Progenitor cell of endocrine pancreas (in vitro differentiated cells): ENCODE results near the gene MRI1. TPM values are rescaled to one million over a fixed set of nuclear protein-coding genes. Genes with fewer than 3 reads are reported as not detected.
A peak's percentile ranks its signal among the peaks of the same experiment; 100 is the strongest.

Source experiments
- DNase-seq: peaks from one replicate; pipeline ENCODE4 v3.0.0; 2021; ENCODE audit warnings: low spot score; ENCODE audit not compliant: unreplicated experiment
- H3K27ac Mint-ChIP-seq: 2 replicates; pipeline ENCODE4 v1.8.0; 2021; ENCODE audit warnings: mild to moderate bottlenecking, moderate library complexity, mixed read lengths
- H3K27me3 Mint-ChIP-seq: 2 replicates; pipeline ENCODE4 v1.8.0; 2021; ENCODE audit warnings: mixed read lengths
- H3K36me3 Mint-ChIP-seq: 2 replicates; pipeline ENCODE4 v1.8.0; 2022; ENCODE audit warnings: mixed read lengths; ENCODE audit not compliant: insufficient read depth
- H3K4me1 Mint-ChIP-seq: 2 replicates; pipeline ENCODE4 v1.8.0; 2021; ENCODE audit warnings: low read depth, mixed read lengths
- H3K4me3 Mint-ChIP-seq: 2 replicates; pipeline ENCODE4 v1.8.0; 2021; ENCODE audit warnings: low read depth, mild to moderate bottlenecking, moderate library complexity, mixed read lengths
- H3K9me3 Mint-ChIP-seq: 2 replicates; pipeline ENCODE4 v1.8.0; 2021; ENCODE audit warnings: low read depth, mixed read lengths
- CTCF ChIP-seq: fragments of 200-600 bp; sonication (generic); IDR thresholded peaks from one replicate; pipeline ENCODE4 v1.5.0; 2021; ENCODE audit warnings: antibody characterized with exemption, mild to moderate bottlenecking; ENCODE audit not compliant: unreplicated experiment
- total RNA-seq: library from RNA; stranded (reverse); gene quantifications from 2 replicates; pipeline ENCODE4 v1.2.1, GENCODE V29; 2021

Gene MRI1
- total RNA-seq, 1 donor from 2014 or later, result 23.0 TPM

GRCh38 chr19:13765395-13766094 lies 1.2 kb downstream of the MRI1 start:
- no peak for DNase-seq
- Mint-ChIP-seq H3K4me1 (peaks cover 6% of the 10 kb centered on the region), H3K9me3 (no peaks in the 10 kb centered on the region), H3K4me3 (peak overlapping the region; percentile 77), H3K27ac (peak overlapping the region; percentile 11), H3K36me3 (peaks cover 7% of the 10 kb centered on the region), H3K27me3 (no peaks in the 10 kb centered on the region)
- TF ChIP-seq CTCF, result no peak

GRCh38 chr19:13766095-13766481 lies 1.8 kb downstream of the MRI1 start:
- H3K27me3 Mint-ChIP-seq, result no peaks in the 10 kb centered on the region
- H3K36me3 Mint-ChIP-seq, result peaks cover 7% of the 10 kb centered on the region
- H3K9me3 Mint-ChIP-seq, result no peaks in the 10 kb centered on the region
- H3K4me3 Mint-ChIP-seq, result peak overlapping the region; percentile 77
- no peak for DNase-seq
- peaks cover 6% of the 10 kb centered on the region for H3K4me1 Mint-ChIP-seq
- TF ChIP-seq CTCF, result no peak
- H3K27ac Mint-ChIP-seq, result no peak overlapping the region

GRCh38 chr19:13768510-13768909 lies 4.2 kb downstream of the MRI1 start:
- TF ChIP-seq CTCF, result no peak
- H3K9me3 Mint-ChIP-seq, result no peaks in the 10 kb centered on the region
- peaks cover 4% of the 10 kb centered on the region for H3K36me3 Mint-ChIP-seq
- H3K27me3 Mint-ChIP-seq, result no peaks in the 10 kb centered on the region
- peaks cover 6% of the 10 kb centered on the region for H3K4me1 Mint-ChIP-seq
- DNase-seq, result no peak
- no peak overlapping the region for H3K27ac Mint-ChIP-seq
- H3K4me3 Mint-ChIP-seq, result no peak overlapping the region

- peaks cover 4% of the 10 kb centered on the region for H3K36me3 Mint-ChIP-seq
- H3K4me3 Mint-ChIP-seq, result no peak overlapping the region
- no peak for DNase-seq
- H3K27ac Mint-ChIP-seq, result no peak overlapping the region
- H3K27me3 Mint-ChIP-seq, result no peaks in the 10 kb centered on the region
- H3K9me3 Mint-ChIP-seq, result no peaks in the 10 kb centered on the region
- H3K4me1 Mint-ChIP-seq, result peaks cover 12% of the 10 kb centered on the region
- no peak for TF ChIP-seq CTCF
Observed at GRCh38 chr19:13770013-13770635, 5.8 kb downstream of the MRI1 start.

- peaks cover 18% of the 10 kb centered on the region for H3K4me1 Mint-ChIP-seq
- H3K27ac Mint-ChIP-seq, result peak within 1 kb of the TSS; percentile 94
- DNase-seq, result peak; percentile 56
- peaks cover 16% of the 10 kb centered on the region for H3K36me3 Mint-ChIP-seq
- H3K27me3 Mint-ChIP-seq, result no peaks in the 10 kb centered on the region
- no peaks in the 10 kb centered on the region for H3K9me3 Mint-ChIP-seq
- peak within 1 kb of the TSS; percentile 90 for H3K4me3 Mint-ChIP-seq
- no peak for TF ChIP-seq CTCF
Observed at GRCh38 chr19:13774217-13775191, 10.2 kb downstream of the MRI1 start, which contains the start of gene C19orf53. TSS of gene C19orf53 (plus strand) at chr19:13774456. CDS start at chr19:13774478, 22 bp downstream.
